K562 (cell line): Measurements from ENCODE around the gene ANKRD16. TPM values are rescaled to one million over a fixed set of nuclear protein-coding genes. Genes with fewer than 3 reads are reported as not detected.
A peak's percentile ranks its signal among the peaks of the same experiment; 100 is the strongest.
"Not testable (repeated sequence)": the region's sequence is repeated elsewhere in the genome, so short reads cannot be mapped to it uniquely, and the experiment has no call there.

Experiments used
- ATAC-seq: fragments of 200-7000 bp; cut with Tn5 transposase; 3 replicates; pipeline ENCODE4 v1.9.1; 2020; ENCODE audit warnings: moderate library complexity
- BruUV-seq: library from RNA; stranded (reverse); fragments of 400-500 nt; replicated peaks from 2 replicates; lab custom pipeline; 2021; lab: Mats Ljungman, UMichigan
- CTCF ChIA-PET: fragments of 300-600 bp; formaldehyde crosslinking; extraction: SDS; loops from one replicate; lab custom pipeline; 2021; ENCODE audit warnings: low intra/inter-chr PET ratio; lab: Yijun Ruan, JAX
- POLR2A ChIA-PET: fragments of 300-600, 350-650 bp; sonication (Branson Sonifier 250); formaldehyde crosslinking; extraction: SDS; loops from one replicate; lab custom pipeline; 2021; ENCODE audit warnings: antibody characterized with exemption, inconsistent platforms; lab: Yijun Ruan, JAX
- DNase-seq, 4 experiments: peaks; one replicate each; pipeline versions ENCODE4 v3.0.0 to v3.0.0-alpha.2; 2011 to 2018; ENCODE audit warnings: low spot score in 3 of 4, mixed read lengths in 3 of 4; ENCODE audit errors: extremely low read depth in 1 of 4
- FAIRE-seq: peaks from 2 replicates; lab custom pipeline; 2011; peaks lifted over from hg19 to GRCh38; lab: Jason Lieb, UNC
- H2AFZ ChIP-seq: 2 replicates; pipeline ENCODE4 v1.6.0; 2011; ENCODE audit warnings: low read depth, low read length, control low read depth, inconsistent platforms
- H3K27ac ChIP-seq: fragments of 200-600 bp; 3 replicates; pipeline ENCODE4 v1.8.0; 2011; ENCODE audit warnings: low read depth, mild to moderate bottlenecking, control low read depth, inconsistent platforms, low read length, moderate library complexity, mixed read lengths; ENCODE audit errors: extremely low read depth
- H3K27me3 ChIP-seq, 2 experiments: fragments of 300-600 bp in 1 of 2; 2 replicates in 1 of 2; 3 replicates in 1 of 2; pipeline versions ENCODE4 v1.6.0 to v1.8.0; 2011; ENCODE audit warnings: inconsistent platforms in 2 of 2, low read length in 2 of 2, mild to moderate bottlenecking in 1 of 2, mixed read lengths in 1 of 2, moderate library complexity in 1 of 2; ENCODE audit not compliant: control insufficient read depth in 2 of 2, insufficient read depth in 2 of 2
- H3K36me3 ChIP-seq: fragments of 300-600 bp; 3 replicates; pipeline ENCODE4 v1.8.0; 2011; ENCODE audit warnings: mild to moderate bottlenecking, low read length, inconsistent platforms; ENCODE audit not compliant: control insufficient read depth, insufficient read depth
- H3K4me1 ChIP-seq, 2 experiments: fragments of 200-600 bp in 1 of 2; replicated peaks in 1 of 2; 2 replicates in 1 of 2; 3 replicates in 1 of 2; pipeline versions ENCODE4 v1.5.1 to v1.8.0; 2011; ENCODE audit warnings: inconsistent platforms in 2 of 2, low read length in 2 of 2, mild to moderate bottlenecking in 1 of 2, mixed read lengths in 1 of 2, moderate library complexity in 1 of 2; ENCODE audit not compliant: control insufficient read depth in 2 of 2, insufficient read depth in 2 of 2
- H3K4me2 ChIP-seq: 2 replicates; pipeline ENCODE4 v1.6.1; 2011; ENCODE audit warnings: low read length, control low read depth, inconsistent platforms, mixed read lengths; ENCODE audit not compliant: insufficient read depth
- H3K4me3 ChIP-seq: fragments of 200-600 bp; sonication (generic), shearing (Covaris generic); 2 replicates; pipeline ENCODE4 v1.5.1; 2016; ENCODE audit warnings: control low read depth, inconsistent platforms
- H3K79me2 ChIP-seq: fragments of 200-600 bp; 3 replicates; pipeline ENCODE4 v1.8.0; 2011; ENCODE audit warnings: low read length, inconsistent platforms; ENCODE audit not compliant: control insufficient read depth, insufficient read depth
- H3K9ac ChIP-seq, 2 experiments: 2 replicates each; pipeline versions ENCODE4 v1.6.0 to v1.6.1; 2011; ENCODE audit warnings: low read depth in 2 of 2, low read length in 2 of 2, control low read depth in 1 of 2, inconsistent platforms in 1 of 2, mild to moderate bottlenecking in 1 of 2, mixed read lengths in 1 of 2; ENCODE audit not compliant: insufficient read depth in 1 of 2
- H3K9me1 ChIP-seq: one replicate; pipeline ENCODE4 v1.6.0; 2011; ENCODE audit warnings: inconsistent platforms, mild to moderate bottlenecking, low read length, moderate library complexity; ENCODE audit not compliant: control insufficient read depth, insufficient read depth
- H3K9me3 ChIP-seq: replicated peaks from 2 replicates; pipeline ENCODE4 v1.5.1; 2011; ENCODE audit warnings: low read depth, low read length, inconsistent platforms; ENCODE audit not compliant: control insufficient read depth, insufficient read depth
- H4K20me1 ChIP-seq: replicated peaks from 2 replicates; pipeline ENCODE4 v1.6.1; 2011; ENCODE audit warnings: low read length, inconsistent platforms, mixed read lengths; ENCODE audit not compliant: control insufficient read depth, insufficient read depth
- BCOR ChIP-seq: fragments of 450-650 bp; IDR thresholded peaks from 2 replicates; pipeline ENCODE4 v1.6.1; 2016
- CEBPB ChIP-seq: fragments of 450-650 bp; IDR thresholded peaks from 2 replicates; pipeline ENCODE4 v1.6.1; 2016; ENCODE audit warnings: missing genetic modification characterization, missing compliant biosample characterization
- ZNF384 ChIP-seq: IDR thresholded peaks from 2 replicates; pipeline ENCODE4 v1.6.1; 2012; ENCODE audit warnings: low read depth, low read length, improper control_type of control experiment
- WGBS: fragments of 100-300 bp; shearing (Covaris generic); methylation state at CpG from one replicate; pipeline ENCODE4 v1.1.6; 2016; ENCODE audit warnings: low coverage, mixed read lengths; ENCODE audit not compliant: insufficient coverage; ENCODE audit errors: missing lambda C conversion rate; 5-methylcytosine and 5-hydroxymethylcytosine counted together
- in situ Hi-C: fragments of 300-500 bp; cut with MboI; formaldehyde crosslinking; loops from 4 replicates; pipeline ENCODE4 v1.15.0; 2018; ENCODE audit warnings: inconsistent platforms, mixed read lengths
- intact Hi-C: fragments of 100-400 bp; cut with micrococcal nuclease; formaldehyde crosslinking; loops from 2 replicates; pipeline ENCODE4 v1.14.2; 2022
- polyA plus RNA-seq, 8 experiments: library from polyadenylated mRNA; depleted of rRNA in 4 of 8; stranded (reverse) in 5 of 8; unstranded in 3 of 8; fragments of >200 nt; fragmentation: Nextera tagmentation in 2 of 8; fragmentation: Illumina TruSeq in 1 of 8; extraction: Ambion mirVana in 2 of 8; extraction: Trizol in 1 of 8; gene quantifications; 2 replicates each; pipeline versions ENCODE4 v1.2.1 to v1.2.3, GENCODE V29; 2011 to 2014; ENCODE audit warnings: inconsistent platforms in 1 of 8, missing spikeins in 1 of 8
- total RNA-seq, 7 experiments: library from RNA; depleted of rRNA in 6 of 7; stranded (reverse); fragments of >200 nt in 6 of 7; fragmentation: Illumina TruSeq in 2 of 7; extraction: Trizol in 2 of 7; gene quantifications; 2 replicates each; pipeline versions ENCODE4 v1.2.1 to v1.2.3, GENCODE V29; 2011 to 2021; ENCODE audit warnings: low replicate concordance in 1 of 7
- TF ChIP-seq, protein P1 (sequence below): fragments of 250-450 bp; sonication (Bioruptor Pico); IDR thresholded peaks from 2 replicates; pipeline ENCODE4 v1.4.0; 2020; ENCODE audit warnings: borderline replicate concordance
- TF ChIP-seq, protein P2 (sequence below): fragments of 200-400 bp; formaldehyde crosslinking; IDR thresholded peaks from 2 replicates; pipeline ENCODE4 v1.6.1; 2017; ENCODE audit warnings: mild to moderate bottlenecking, low read depth, low read length, moderate library complexity
- TF ChIP-seq, protein P3 (sequence below): fragments of 250-450 bp; sonication (Bioruptor Pico); IDR thresholded peaks from 2 replicates; pipeline ENCODE4 v1.5.0; 2020; ENCODE audit warnings: mild to moderate bottlenecking

ANKRD16 gene
- total and polyA plus RNA-seq, 9 of the 15 experiments (the other 6 are each of a cell fraction or from before 2014, with no cell fraction given): 1.5 to 16.0 (median 9.5) TPM

DNA sequence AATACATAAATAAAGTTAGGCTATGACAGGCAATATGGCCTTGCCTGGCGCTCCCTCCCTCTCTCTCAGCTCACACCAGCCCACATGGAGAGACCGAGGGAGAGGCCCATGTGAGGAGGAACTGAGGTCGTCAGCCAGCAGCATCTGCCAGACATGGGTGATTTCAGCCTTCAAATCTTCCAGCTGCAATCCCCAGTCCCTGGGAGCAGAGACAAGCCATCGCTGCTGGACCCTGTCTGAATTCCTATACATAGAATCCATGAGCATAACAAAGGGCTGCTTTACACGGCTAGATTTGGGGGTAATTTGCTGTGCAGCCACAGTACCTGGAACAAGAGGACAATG, 35.6 kb downstream of the ANKRD16 start (continued):
- TF ChIP-seq, protein P1, sequence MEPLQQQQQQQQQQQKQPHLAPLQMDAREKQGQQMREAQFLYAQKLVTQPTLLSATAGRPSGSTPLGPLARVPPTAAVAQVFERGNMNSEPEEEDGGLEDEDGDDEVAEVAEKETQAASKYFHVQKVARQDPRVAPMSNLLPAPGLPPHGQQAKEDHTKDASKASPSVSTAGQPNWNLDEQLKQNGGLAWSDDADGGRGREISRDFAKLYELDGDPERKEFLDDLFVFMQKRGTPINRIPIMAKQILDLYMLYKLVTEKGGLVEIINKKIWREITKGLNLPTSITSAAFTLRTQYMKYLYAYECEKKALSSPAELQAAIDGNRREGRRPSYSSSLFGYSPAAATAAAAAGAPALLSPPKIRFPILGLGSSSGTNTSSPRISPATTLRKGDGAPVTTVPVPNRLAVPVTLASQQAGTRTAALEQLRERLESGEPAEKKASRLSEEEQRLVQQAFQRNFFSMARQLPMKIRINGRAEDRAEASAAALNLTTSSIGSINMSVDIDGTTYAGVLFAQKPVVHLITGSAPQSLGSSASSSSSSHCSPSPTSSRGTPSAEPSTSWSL (CRISPR knock-in tag): no peak
- TF ChIP-seq, protein P2, sequence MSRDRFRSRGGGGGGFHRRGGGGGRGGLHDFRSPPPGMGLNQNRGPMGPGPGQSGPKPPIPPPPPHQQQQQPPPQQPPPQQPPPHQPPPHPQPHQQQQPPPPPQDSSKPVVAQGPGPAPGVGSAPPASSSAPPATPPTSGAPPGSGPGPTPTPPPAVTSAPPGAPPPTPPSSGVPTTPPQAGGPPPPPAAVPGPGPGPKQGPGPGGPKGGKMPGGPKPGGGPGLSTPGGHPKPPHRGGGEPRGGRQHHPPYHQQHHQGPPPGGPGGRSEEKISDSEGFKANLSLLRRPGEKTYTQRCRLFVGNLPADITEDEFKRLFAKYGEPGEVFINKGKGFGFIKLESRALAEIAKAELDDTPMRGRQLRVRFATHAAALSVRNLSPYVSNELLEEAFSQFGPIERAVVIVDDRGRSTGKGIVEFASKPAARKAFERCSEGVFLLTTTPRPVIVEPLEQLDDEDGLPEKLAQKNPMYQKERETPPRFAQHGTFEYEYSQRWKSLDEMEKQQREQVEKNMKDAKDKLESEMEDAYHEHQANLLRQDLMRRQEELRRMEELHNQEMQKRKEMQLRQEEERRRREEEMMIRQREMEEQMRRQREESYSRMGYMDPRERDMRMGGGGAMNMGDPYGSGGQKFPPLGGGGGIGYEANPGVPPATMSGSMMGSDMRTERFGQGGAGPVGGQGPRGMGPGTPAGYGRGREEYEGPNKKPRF: no peak
- TF ChIP-seq, protein P3, sequence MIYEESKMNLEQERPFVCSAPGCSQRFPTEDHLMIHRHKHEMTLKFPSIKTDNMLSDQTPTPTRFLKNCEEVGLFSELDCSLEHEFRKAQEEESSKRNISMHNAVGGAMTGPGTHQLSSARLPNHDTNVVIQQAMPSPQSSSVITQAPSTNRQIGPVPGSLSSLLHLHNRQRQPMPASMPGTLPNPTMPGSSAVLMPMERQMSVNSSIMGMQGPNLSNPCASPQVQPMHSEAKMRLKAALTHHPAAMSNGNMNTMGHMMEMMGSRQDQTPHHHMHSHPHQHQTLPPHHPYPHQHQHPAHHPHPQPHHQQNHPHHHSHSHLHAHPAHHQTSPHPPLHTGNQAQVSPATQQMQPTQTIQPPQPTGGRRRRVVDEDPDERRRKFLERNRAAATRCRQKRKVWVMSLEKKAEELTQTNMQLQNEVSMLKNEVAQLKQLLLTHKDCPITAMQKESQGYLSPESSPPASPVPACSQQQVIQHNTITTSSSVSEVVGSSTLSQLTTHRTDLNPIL (CRISPR knock-in tag): no peak
- TF ChIP-seq BCOR: no peak

DNA sequence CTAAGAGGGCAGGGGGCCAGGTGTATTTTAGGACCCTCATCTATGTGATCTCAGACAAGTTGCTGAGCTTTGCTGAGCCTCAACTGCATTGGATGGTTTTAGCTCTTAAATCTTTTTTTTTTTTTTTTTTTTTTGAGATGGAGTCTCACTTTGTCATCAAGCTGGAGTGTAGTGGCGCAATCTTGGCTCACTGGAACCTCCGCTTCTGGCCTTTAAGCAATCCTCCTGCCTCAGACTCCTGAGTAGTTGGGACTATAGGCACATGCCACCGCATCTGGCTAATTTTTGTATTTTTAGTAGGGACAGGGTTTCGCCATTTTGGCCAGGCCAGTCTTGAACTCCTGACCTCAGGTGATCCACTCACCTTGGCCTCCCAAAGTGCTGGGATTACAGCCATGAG, 43.0 kb downstream of the ANKRD16 start:
- H3K27ac ChIP-seq, H4K20me1 ChIP-seq, H3K36me3 ChIP-seq, H3K4me3 ChIP-seq, ATAC-seq, H3K27me3 ChIP-seq, H3K9me1 ChIP-seq, H3K9me3 ChIP-seq, H3K9ac ChIP-seq, H3K79me2 ChIP-seq, in situ Hi-C loops, BruUV-seq, H3K4me1 ChIP-seq, CTCF ChIA-PET, H3K4me2 ChIP-seq, DNase-seq: not testable (repeated sequence)
- peak; percentile 35 for FAIRE-seq
- TF ChIP-seq ZNF384 (0 out of 2 replicates have a peak, but pooled peaks have one; percentile 6), CEBPB (tag) (peak; percentile 58)
- 93% methylated on average over 2 of the region's 4 CpGs for WGBS
- intact Hi-C loops: loop anchor here (5.0 kb wide), 1 partner anchor 34 kb away; the partner anchor contains the start of gene GDI2
- H2AFZ ChIP-seq: peak overlapping the region; percentile 84
- POLR2A ChIA-PET: interaction anchor here (1.3 kb wide), 1 partner anchor 33 kb away, joined by 4 read pairs; the partner anchor contains the start of gene GDI2
